KOPT-K1 (cell line): ENCODE measurements around the gene LOXL1.
A peak's percentile ranks its signal among the peaks of the same experiment; 100 is the strongest.

Experiments
- H3K27ac ChIP-seq: fragments of 200-600 bp; sonication (generic); 2 replicates; pipeline ENCODE4 v1.5.1; 2016; ENCODE audit warnings: antibody characterized with exemption, mild to moderate bottlenecking, low read depth, low read length; ENCODE audit not compliant: poor library complexity, severe bottlenecking
- H3K36me3 ChIP-seq: fragments of 200-600 bp; sonication (generic); 2 replicates; pipeline ENCODE4 v1.5.1; 2017; ENCODE audit warnings: antibody characterized with exemption, mild to moderate bottlenecking, low read length, moderate library complexity; ENCODE audit not compliant: insufficient read depth
- H3K9me3 ChIP-seq: fragments of 200-600 bp; sonication (generic); 2 replicates; pipeline ENCODE4 v1.5.1; 2017; ENCODE audit warnings: antibody characterized with exemption, low read length, mild to moderate bottlenecking; ENCODE audit not compliant: insufficient read depth, poor library complexity, severe bottlenecking

LOXL1 gene

GRCh38 chr15:73907035-73907408 lies 19.2 kb upstream of the LOXL1 start:
- no peak overlapping the region for H3K27ac ChIP-seq
- no peaks in the 10 kb centered on the region for H3K36me3 ChIP-seq
- no peaks in the 10 kb centered on the region for H3K9me3 ChIP-seq

- Histone ChIP-seq H3K27ac (no peak overlapping the region), H3K9me3 (no peaks in the 10 kb centered on the region), H3K36me3 (no peaks in the 10 kb centered on the region)
These were observed 18.0 kb upstream of the LOXL1 start for GRCh38 chr15:73908030-73908821.

GRCh38 chr15:73908822-73909122 lies 17.5 kb upstream of the LOXL1 start:
- no peaks in the 10 kb centered on the region for H3K9me3 ChIP-seq
- H3K36me3 ChIP-seq, result no peaks in the 10 kb centered on the region
- H3K27ac ChIP-seq, result no peak overlapping the region

- Histone ChIP-seq H3K36me3 (no peaks in the 10 kb centered on the region), H3K9me3 (no peaks in the 10 kb centered on the region), H3K27ac (no peak overlapping the region)
These were observed 16.6 kb upstream of the LOXL1 start for GRCh38 chr15:73909651-73910050.

- no peaks in the 10 kb centered on the region for H3K36me3 ChIP-seq
- H3K9me3 ChIP-seq, result no peaks in the 10 kb centered on the region
- no peak overlapping the region for H3K27ac ChIP-seq
These were observed 15.5 kb upstream of the LOXL1 start for GRCh38 chr15:73910522-73911303.

- H3K36me3 ChIP-seq, result no peaks in the 10 kb centered on the region; the same call in 1 of the 2 replicates
- no peak overlapping the region for H3K27ac ChIP-seq
- peaks cover 3% of the 10 kb centered on the region for H3K9me3 ChIP-seq
These were observed 14.1 kb upstream of the LOXL1 start for GRCh38 chr15:73912030-73912596.

GRCh38 chr15:73914145-73914544 lies 12.1 kb upstream of the LOXL1 start:
- Histone ChIP-seq H3K36me3 (no peaks in the 10 kb centered on the region; the same call in 1 of the 2 replicates), H3K27ac (no peak overlapping the region), H3K9me3 (peaks cover 17% of the 10 kb centered on the region)

- H3K9me3 ChIP-seq, result peaks cover 18% of the 10 kb centered on the region
- no peak overlapping the region for H3K27ac ChIP-seq
These were observed 11.2 kb upstream of the LOXL1 start for GRCh38 chr15:73915082-73915481.

GRCh38 chr15:73918784-73919183 lies 7.5 kb upstream of the LOXL1 start:
- H3K27ac ChIP-seq, result no peak overlapping the region
- H3K9me3 ChIP-seq, result peaks cover 18% of the 10 kb centered on the region
- H3K36me3 ChIP-seq, result no peaks in the 10 kb centered on the region; the same call in 1 of the 2 replicates

More at GRCh38 chr15:73915082-73915481, 11.2 kb upstream of the LOXL1 start:
- H3K36me3 ChIP-seq, result no peaks in the 10 kb centered on the region; the same call in 1 of the 2 replicates

GRCh38 chr15:73919706-73920105 lies 6.6 kb upstream of the LOXL1 start:
- Histone ChIP-seq H3K27ac (no peak overlapping the region), H3K9me3 (peaks cover 18% of the 10 kb centered on the region), H3K36me3 (no peaks in the 10 kb centered on the region; the same call in 1 of the 2 replicates)

- peak overlapping the region; percentile 9 for H3K27ac ChIP-seq
- no peaks in the 10 kb centered on the region; the same call in 1 of the 2 replicates for H3K36me3 ChIP-seq
These were observed 4.9 kb upstream of the LOXL1 start for GRCh38 chr15:73921254-73921925.

GRCh38 chr15:73922186-73923151 lies 3.8 kb upstream of the LOXL1 start:
- H3K9me3 ChIP-seq, result peaks cover 14% of the 10 kb centered on the region
- no peaks in the 10 kb centered on the region; the same call in 1 of the 2 replicates for H3K36me3 ChIP-seq
- no peak overlapping the region for H3K27ac ChIP-seq

More at GRCh38 chr15:73921254-73921925, 4.9 kb upstream of the LOXL1 start:
- peaks cover 14% of the 10 kb centered on the region for H3K9me3 ChIP-seq

- Histone ChIP-seq H3K36me3 (no peaks in the 10 kb centered on the region; the same call in 1 of the 2 replicates), H3K27ac (no peak overlapping the region), H3K9me3 (peaks cover 10% of the 10 kb centered on the region)
These were observed 3.1 kb upstream of the LOXL1 start for GRCh38 chr15:73923156-73923487.

- Histone ChIP-seq H3K27ac (no peak overlapping the region), H3K9me3 (peaks cover 6% of the 10 kb centered on the region), H3K36me3 (no peaks in the 10 kb centered on the region)
These were observed 2.6 kb upstream of the LOXL1 start for GRCh38 chr15:73923488-73924164.
